K562 (cell line): Measurements from ENCODE around the gene TPCN1. TPM values are rescaled to one million over a fixed set of nuclear protein-coding genes. Genes with fewer than 3 reads are reported as not detected.

ENCODE experiments used
- CBX3 ChIP-seq, 2 experiments: IDR thresholded peaks; 1 replicate in 1 of 2; 2 replicates in 1 of 2; pipeline ENCODE4 v1.6.1; 2012; ENCODE audit warnings: inconsistent platforms in 2 of 2, low read length in 2 of 2, borderline replicate concordance in 1 of 2, control low read depth in 1 of 2
- CREM ChIP-seq: IDR thresholded peaks from 2 replicates; pipeline ENCODE4 v1.6.1; 2014; ENCODE audit warnings: antibody characterized with exemption, low read depth
- DLX4 ChIP-seq: fragments of 250-450 bp; sonication (Bioruptor Pico); IDR thresholded peaks from 2 replicates; pipeline ENCODE4 v1.6.1; 2021; ENCODE audit warnings: mild to moderate bottlenecking
- FUS ChIP-seq: fragments of 200-400 bp; formaldehyde crosslinking; optimal IDR thresholded peaks from 2 replicates; pipeline ENCODE3; 2017; ENCODE audit warnings: low read depth, low read length
- GTF2A2 ChIP-seq: IDR thresholded peaks from 2 replicates; pipeline ENCODE4 v1.6.1; 2016; ENCODE audit warnings: mild to moderate bottlenecking, missing genetic modification characterization, missing compliant biosample characterization
- NCOR1 ChIP-seq: fragments of 450-650 bp; IDR thresholded peaks from 2 replicates; pipeline ENCODE4 v1.6.1; 2016; ENCODE audit warnings: mild to moderate bottlenecking, moderate library complexity
- SMARCC2 ChIP-seq: fragments of 450-650 bp; IDR thresholded peaks from 2 replicates; pipeline ENCODE4 v1.6.1; 2017; ENCODE audit warnings: antibody characterized with exemption, moderate library complexity, mild to moderate bottlenecking, low read depth
- TSC22D4 ChIP-seq: fragments of 450-650 bp; IDR thresholded peaks from 2 replicates; pipeline ENCODE4 v1.6.1; 2016; ENCODE audit warnings: missing genetic modification characterization, missing biosample characterization, control low read depth
- ZNF121 ChIP-seq: sonication (generic); formaldehyde crosslinking; conservative IDR thresholded peaks from 2 replicates; pipeline ENCODE4 v1.8.0; 2022; ENCODE audit warnings: missing genetic modification reagents
- polyA plus RNA-seq, 8 experiments: library from polyadenylated mRNA; depleted of rRNA in 4 of 8; stranded (reverse) in 5 of 8; unstranded in 3 of 8; fragments of >200 nt; fragmentation: Nextera tagmentation in 2 of 8; fragmentation: Illumina TruSeq in 1 of 8; extraction: Ambion mirVana in 2 of 8; extraction: Trizol in 1 of 8; gene quantifications; 2 replicates each; pipeline versions ENCODE4 v1.2.1 to v1.2.3, GENCODE V29; 2011 to 2014; ENCODE audit warnings: inconsistent platforms in 1 of 8, missing spikeins in 1 of 8
- total RNA-seq, 7 experiments: library from RNA; depleted of rRNA in 6 of 7; stranded (reverse); fragments of >200 nt in 6 of 7; fragmentation: Illumina TruSeq in 2 of 7; extraction: Trizol in 2 of 7; gene quantifications; 2 replicates each; pipeline versions ENCODE4 v1.2.1 to v1.2.3, GENCODE V29; 2011 to 2021; ENCODE audit warnings: low replicate concordance in 1 of 7
- TF ChIP-seq, protein P1 (sequence below): fragments of 200-800 bp; sonication (Bioruptor generic); IDR thresholded peaks from 2 replicates; pipeline ENCODE4 v1.6.1; 2017; ENCODE audit warnings: missing genetic modification characterization, missing compliant biosample characterization
- TF ChIP-seq, protein P2 (sequence below): fragments of 250-450 bp; sonication (Bioruptor Pico); IDR thresholded peaks from 2 replicates; pipeline ENCODE4 v1.4.0; 2020
- TF ChIP-seq, protein P3 (sequence below): fragments of 450-650 bp; IDR thresholded peaks from 2 replicates; pipeline ENCODE4 v1.6.1; 2016; ENCODE audit warnings: antibody characterized with exemption
- TF ChIP-seq, protein P4 (sequence below): fragments of 450-650 bp; IDR thresholded peaks from 2 replicates; pipeline ENCODE4 v1.6.1; 2018; ENCODE audit not compliant: partially characterized antibody

Gene TPCN1
- total and polyA plus RNA-seq, 9 of the 15 experiments (the other 6 are each of a cell fraction or from before 2014, with no cell fraction given) = 0.80 to 23.8 (median 7.4) TPM

GRCh38 chr12:113208041-113208934 lies 13.0 kb upstream of the TPCN1 start (continued):
- TF ChIP-seq CBX3 (IDR thresholded peaks at IDR 0.05; ENCODE audit: borderline replicate concordance in 1 of 2, low read length in 2 of 2) = no peak
- TF ChIP-seq, protein P1, sequence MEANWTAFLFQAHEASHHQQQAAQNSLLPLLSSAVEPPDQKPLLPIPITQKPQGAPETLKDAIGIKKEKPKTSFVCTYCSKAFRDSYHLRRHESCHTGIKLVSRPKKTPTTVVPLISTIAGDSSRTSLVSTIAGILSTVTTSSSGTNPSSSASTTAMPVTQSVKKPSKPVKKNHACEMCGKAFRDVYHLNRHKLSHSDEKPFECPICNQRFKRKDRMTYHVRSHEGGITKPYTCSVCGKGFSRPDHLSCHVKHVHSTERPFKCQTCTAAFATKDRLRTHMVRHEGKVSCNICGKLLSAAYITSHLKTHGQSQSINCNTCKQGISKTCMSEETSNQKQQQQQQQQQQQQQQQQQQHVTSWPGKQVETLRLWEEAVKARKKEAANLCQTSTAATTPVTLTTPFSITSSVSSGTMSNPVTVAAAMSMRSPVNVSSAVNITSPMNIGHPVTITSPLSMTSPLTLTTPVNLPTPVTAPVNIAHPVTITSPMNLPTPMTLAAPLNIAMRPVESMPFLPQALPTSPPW (CRISPR knock-in tag) = peak; percentile 14; the same call in 1 of the 2 replicates
- TF ChIP-seq, protein P2, sequence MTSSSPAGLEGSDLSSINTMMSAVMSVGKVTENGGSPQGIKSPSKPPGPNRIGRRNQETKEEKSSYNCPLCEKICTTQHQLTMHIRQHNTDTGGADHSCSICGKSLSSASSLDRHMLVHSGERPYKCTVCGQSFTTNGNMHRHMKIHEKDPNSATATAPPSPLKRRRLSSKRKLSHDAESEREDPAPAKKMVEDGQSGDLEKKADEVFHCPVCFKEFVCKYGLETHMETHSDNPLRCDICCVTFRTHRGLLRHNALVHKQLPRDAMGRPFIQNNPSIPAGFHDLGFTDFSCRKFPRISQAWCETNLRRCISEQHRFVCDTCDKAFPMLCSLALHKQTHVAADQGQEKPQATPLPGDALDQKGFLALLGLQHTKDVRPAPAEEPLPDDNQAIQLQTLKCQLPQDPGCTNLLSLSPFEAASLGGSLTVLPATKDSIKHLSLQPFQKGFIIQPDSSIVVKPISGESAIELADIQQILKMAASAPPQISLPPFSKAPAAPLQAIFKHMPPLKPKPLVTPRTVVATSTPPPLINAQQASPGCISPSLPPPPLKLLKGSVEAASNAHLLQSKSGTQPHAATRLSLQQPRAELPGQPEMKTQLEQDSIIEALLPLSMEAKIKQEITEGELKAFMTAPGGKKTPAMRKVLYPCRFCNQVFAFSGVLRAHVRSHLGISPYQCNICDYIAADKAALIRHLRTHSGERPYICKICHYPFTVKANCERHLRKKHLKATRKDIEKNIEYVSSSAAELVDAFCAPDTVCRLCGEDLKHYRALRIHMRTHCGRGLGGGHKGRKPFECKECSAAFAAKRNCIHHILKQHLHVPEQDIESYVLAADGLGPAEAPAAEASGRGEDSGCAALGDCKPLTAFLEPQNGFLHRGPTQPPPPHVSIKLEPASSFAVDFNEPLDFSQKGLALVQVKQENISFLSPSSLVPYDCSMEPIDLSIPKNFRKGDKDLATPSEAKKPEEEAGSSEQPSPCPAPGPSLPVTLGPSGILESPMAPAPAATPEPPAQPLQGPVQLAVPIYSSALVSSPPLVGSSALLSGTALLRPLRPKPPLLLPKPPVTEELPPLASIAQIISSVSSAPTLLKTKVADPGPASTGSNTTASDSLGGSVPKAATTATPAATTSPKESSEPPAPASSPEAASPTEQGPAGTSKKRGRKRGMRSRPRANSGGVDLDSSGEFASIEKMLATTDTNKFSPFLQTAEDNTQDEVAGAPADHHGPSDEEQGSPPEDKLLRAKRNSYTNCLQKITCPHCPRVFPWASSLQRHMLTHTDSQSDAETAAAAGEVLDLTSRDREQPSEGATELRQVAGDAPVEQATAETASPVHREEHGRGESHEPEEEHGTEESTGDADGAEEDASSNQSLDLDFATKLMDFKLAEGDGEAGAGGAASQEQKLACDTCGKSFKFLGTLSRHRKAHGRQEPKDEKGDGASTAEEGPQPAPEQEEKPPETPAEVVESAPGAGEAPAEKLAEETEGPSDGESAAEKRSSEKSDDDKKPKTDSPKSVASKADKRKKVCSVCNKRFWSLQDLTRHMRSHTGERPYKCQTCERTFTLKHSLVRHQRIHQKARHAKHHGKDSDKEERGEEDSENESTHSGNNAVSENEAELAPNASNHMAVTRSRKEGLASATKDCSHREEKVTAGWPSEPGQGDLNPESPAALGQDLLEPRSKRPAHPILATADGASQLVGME (CRISPR knock-in tag) = no peak
- TF ChIP-seq CREM = 0 out of 2 replicates have a peak, but pooled peaks have one; percentile 44
- TF ChIP-seq TSC22D4 (tag) = no peak
- TF ChIP-seq SMARCC2 = no peak
- no peak for TF ChIP-seq GTF2A2 (tag)
- TF ChIP-seq ZNF121 = no peak
- no peak for TF ChIP-seq FUS
- TF ChIP-seq, protein P3, sequence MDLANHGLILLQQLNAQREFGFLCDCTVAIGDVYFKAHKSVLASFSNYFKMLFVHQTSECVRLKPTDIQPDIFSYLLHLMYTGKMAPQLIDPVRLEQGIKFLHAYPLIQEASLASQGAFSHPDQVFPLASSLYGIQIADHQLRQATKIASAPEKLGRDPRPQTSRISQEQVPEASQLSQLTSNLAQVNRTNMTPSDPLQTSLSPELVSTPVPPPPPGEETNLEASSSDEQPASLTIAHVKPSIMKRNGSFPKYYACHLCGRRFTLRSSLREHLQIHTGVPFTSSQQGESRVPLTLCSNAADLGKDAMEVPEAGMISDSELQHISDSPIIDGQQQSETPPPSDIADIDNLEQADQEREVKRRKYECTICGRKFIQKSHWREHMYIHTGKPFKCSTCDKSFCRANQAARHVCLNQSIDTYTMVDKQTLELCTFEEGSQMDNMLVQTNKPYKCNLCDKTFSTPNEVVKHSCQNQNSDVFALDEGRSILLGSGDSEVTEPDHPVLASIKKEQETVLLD = no peak
- TF ChIP-seq NCOR1 = no peak; the same call in 1 of the 2 replicates
- TF ChIP-seq, protein P4, sequence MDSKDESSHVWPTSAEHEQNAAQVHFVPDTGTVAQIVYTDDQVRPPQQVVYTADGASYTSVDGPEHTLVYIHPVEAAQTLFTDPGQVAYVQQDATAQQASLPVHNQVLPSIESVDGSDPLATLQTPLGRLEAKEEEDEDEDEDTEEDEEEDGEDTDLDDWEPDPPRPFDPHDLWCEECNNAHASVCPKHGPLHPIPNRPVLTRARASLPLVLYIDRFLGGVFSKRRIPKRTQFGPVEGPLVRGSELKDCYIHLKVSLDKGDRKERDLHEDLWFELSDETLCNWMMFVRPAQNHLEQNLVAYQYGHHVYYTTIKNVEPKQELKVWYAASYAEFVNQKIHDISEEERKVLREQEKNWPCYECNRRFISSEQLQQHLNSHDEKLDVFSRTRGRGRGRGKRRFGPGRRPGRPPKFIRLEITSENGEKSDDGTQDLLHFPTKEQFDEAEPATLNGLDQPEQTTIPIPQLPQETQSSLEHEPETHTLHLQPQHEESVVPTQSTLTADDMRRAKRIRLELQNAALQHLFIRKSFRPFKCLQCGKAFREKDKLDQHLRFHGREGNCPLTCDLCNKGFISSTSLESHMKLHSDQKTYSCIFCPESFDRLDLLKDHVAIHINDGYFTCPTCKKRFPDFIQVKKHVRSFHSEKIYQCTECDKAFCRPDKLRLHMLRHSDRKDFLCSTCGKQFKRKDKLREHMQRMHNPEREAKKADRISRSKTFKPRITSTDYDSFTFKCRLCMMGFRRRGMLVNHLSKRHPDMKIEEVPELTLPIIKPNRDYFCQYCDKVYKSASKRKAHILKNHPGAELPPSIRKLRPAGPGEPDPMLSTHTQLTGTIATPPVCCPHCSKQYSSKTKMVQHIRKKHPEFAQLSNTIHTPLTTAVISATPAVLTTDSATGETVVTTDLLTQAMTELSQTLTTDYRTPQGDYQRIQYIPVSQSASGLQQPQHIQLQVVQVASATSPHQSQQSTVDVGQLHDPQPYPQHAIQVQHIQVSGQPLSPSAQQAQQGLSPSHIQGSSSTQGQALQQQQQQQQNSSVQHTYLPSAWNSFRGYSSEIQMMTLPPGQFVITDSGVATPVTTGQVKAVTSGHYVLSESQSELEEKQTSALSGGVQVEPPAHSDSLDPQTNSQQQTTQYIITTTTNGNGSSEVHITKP = no peak
- no peak for TF ChIP-seq DLX4 (CRISPR knock-in tag)
